Measurements from ENCODE around the gene MYG1.
"Not testable (repeated sequence)": the region's sequence is repeated elsewhere in the genome, so short reads cannot be mapped to it uniquely, and the experiment has no call there.

Gene MYG1

GRCh38 chr12:53297106-53297505 lies 2.4 kb upstream of the MYG1 start:
- ATAC-seq, DNase-seq, H3K9me3 Mint-ChIP-seq, H3K27me3 Mint-ChIP-seq: not testable (repeated sequence)
- H3K27ac Mint-ChIP-seq: peak overlapping the region; percentile 97
- H3K4me3 Mint-ChIP-seq: peak overlapping the region; percentile 99
- H3K4me1 Mint-ChIP-seq: peaks cover 70% of the 10 kb centered on the region
- H3K36me3 Mint-ChIP-seq (ENCODE audit: low read depth): peaks cover 83% of the 10 kb centered on the region

- ATAC-seq: no peak
- H3K4me1 Mint-ChIP-seq: peaks cover 81% of the 10 kb centered on the region
Measured at GRCh38 chr12:53298164-53298563, 1.3 kb upstream of the MYG1 start.

GRCh38 chr12:53299101-53299453 lies 418 bp upstream of the MYG1 start:
- H3K9me3 Mint-ChIP-seq: no peaks in the 10 kb centered on the region
- H3K4me1 Mint-ChIP-seq: peaks cover 84% of the 10 kb centered on the region
- ATAC-seq: peak; percentile 53
- H3K36me3 Mint-ChIP-seq (ENCODE audit: low read depth): peaks cover 76% of the 10 kb centered on the region
- peaks cover 2% of the 10 kb centered on the region for H3K27me3 Mint-ChIP-seq
- peak overlapping the region; percentile 97 for H3K27ac Mint-ChIP-seq
- DNase-seq: peak; percentile 54
- H3K4me3 Mint-ChIP-seq: peak overlapping the region; percentile 96

More at GRCh38 chr12:53298164-53298563, 1.3 kb upstream of the MYG1 start:
- peak overlapping the region; percentile 97 for H3K27ac Mint-ChIP-seq
- DNase-seq: no peak
- peaks cover 81% of the 10 kb centered on the region for H3K36me3 Mint-ChIP-seq (ENCODE audit: low read depth)
- peak overlapping the region; percentile 96 for H3K4me3 Mint-ChIP-seq
- H3K27me3 Mint-ChIP-seq: peaks cover 2% of the 10 kb centered on the region
- H3K9me3 Mint-ChIP-seq: no peaks in the 10 kb centered on the region

GRCh38 chr12:53300187-53300586 lies 692 bp downstream of the MYG1 start:
- Mint-ChIP-seq H3K4me1 (peaks cover 76% of the 10 kb centered on the region), H3K27me3 (peaks cover 2% of the 10 kb centered on the region), H3K27ac (peak overlapping the region; percentile 97), H3K36me3 (ENCODE audit: low read depth) (peaks cover 72% of the 10 kb centered on the region), H3K4me3 (peak overlapping the region; percentile 96), H3K9me3 (no peaks in the 10 kb centered on the region)
- ATAC-seq (no peak), DNase-seq (peak; percentile 22)

GRCh38 chr12:53302903-53303302 lies 3.4 kb downstream of the MYG1 start:
- DNase-seq (no peak), ATAC-seq (no peak)
- H3K27ac Mint-ChIP-seq: peak overlapping the region; percentile 97
- peaks cover 59% of the 10 kb centered on the region for H3K36me3 Mint-ChIP-seq (ENCODE audit: low read depth)
- peak overlapping the region; percentile 96 for H3K4me3 Mint-ChIP-seq
- H3K9me3 Mint-ChIP-seq: no peaks in the 10 kb centered on the region
- H3K27me3 Mint-ChIP-seq: peaks cover 2% of the 10 kb centered on the region
- H3K4me1 Mint-ChIP-seq: peaks cover 54% of the 10 kb centered on the region

GRCh38 chr12:53306826-53307225 lies 7.3 kb downstream of the MYG1 start:
- Mint-ChIP-seq H3K27me3 (no peaks in the 10 kb centered on the region), H3K9me3 (no peaks in the 10 kb centered on the region), H3K4me3 (no peak overlapping the region), H3K36me3 (ENCODE audit: low read depth) (peaks cover 34% of the 10 kb centered on the region), H3K4me1 (peaks cover 16% of the 10 kb centered on the region), H3K27ac (no peak overlapping the region)
- ATAC-seq (no peak), DNase-seq (no peak)

- H3K27ac Mint-ChIP-seq: peak overlapping the region; percentile 5
- peaks cover 2% of the 10 kb centered on the region for H3K4me1 Mint-ChIP-seq
- H3K9me3 Mint-ChIP-seq: no peaks in the 10 kb centered on the region
- peaks cover 25% of the 10 kb centered on the region for H3K36me3 Mint-ChIP-seq (ENCODE audit: low read depth)
- H3K4me3 Mint-ChIP-seq: no peak overlapping the region
- DNase-seq (no peak), ATAC-seq (no peak)
- H3K27me3 Mint-ChIP-seq: no peaks in the 10 kb centered on the region
Measured at GRCh38 chr12:53308276-53308675, 8.8 kb downstream of the MYG1 start.

- Mint-ChIP-seq H3K27me3 (no peaks in the 10 kb centered on the region), H3K9me3 (no peaks in the 10 kb centered on the region), H3K36me3 (ENCODE audit: low read depth) (peaks cover 34% of the 10 kb centered on the region), H3K4me3 (no peak overlapping the region), H3K4me1 (peaks cover 8% of the 10 kb centered on the region), H3K27ac (no peak overlapping the region)
- DNase-seq (no peak), ATAC-seq (no peak)
Measured at GRCh38 chr12:53313996-53314395, 14.5 kb downstream of the MYG1 start.

GRCh38 chr12:53320352-53321195 lies 21.1 kb downstream of the MYG1 start:
- Mint-ChIP-seq H3K27me3 (no peaks in the 10 kb centered on the region), H3K27ac (peak overlapping the region; percentile 95), H3K36me3 (ENCODE audit: low read depth) (peaks cover 16% of the 10 kb centered on the region), H3K4me1 (peaks cover 45% of the 10 kb centered on the region), H3K4me3 (peak overlapping the region; percentile 95), H3K9me3 (no peaks in the 10 kb centered on the region)
- DNase-seq: no peak
- ATAC-seq: no peak

GRCh38 chr12:53324113-53324778 lies 24.8 kb downstream of the MYG1 start:
- DNase-seq: peak; percentile 61
- Mint-ChIP-seq H3K36me3 (ENCODE audit: low read depth) (peaks cover 3% of the 10 kb centered on the region), H3K4me1 (peaks cover 50% of the 10 kb centered on the region), H3K9me3 (no peaks in the 10 kb centered on the region), H3K4me3 (peak overlapping the region; percentile 90), H3K27me3 (peaks cover 6% of the 10 kb centered on the region), H3K27ac (peak overlapping the region; percentile 99)
- ATAC-seq: peak; percentile 21

GRCh38 chr12:53324779-53325510 lies 25.4 kb downstream of the MYG1 start:
- ATAC-seq (peak; percentile 79), DNase-seq (peak; percentile 93)
- Mint-ChIP-seq H3K4me1 (peaks cover 47% of the 10 kb centered on the region), H3K27ac (peak overlapping the region; percentile 99), H3K36me3 (ENCODE audit: low read depth) (peaks cover 2% of the 10 kb centered on the region), H3K27me3 (peaks cover 7% of the 10 kb centered on the region), H3K9me3 (no peaks in the 10 kb centered on the region), H3K4me3 (peak overlapping the region; percentile 90)

GRCh38 chr12:53325511-53326061 lies 26.1 kb downstream of the MYG1 start:
- Mint-ChIP-seq H3K27ac (peak overlapping the region; percentile 60), H3K9me3 (no peaks in the 10 kb centered on the region), H3K4me3 (peak overlapping the region; percentile 90), H3K4me1 (peaks cover 41% of the 10 kb centered on the region), H3K27me3 (peaks cover 7% of the 10 kb centered on the region), H3K36me3 (ENCODE audit: low read depth) (no peaks in the 10 kb centered on the region)
- no peak for ATAC-seq
- peak; percentile 49 for DNase-seq

- Mint-ChIP-seq H3K4me3 (peak overlapping the region; percentile 90), H3K9me3 (no peaks in the 10 kb centered on the region), H3K27me3 (peaks cover 7% of the 10 kb centered on the region), H3K27ac (no peak overlapping the region), H3K36me3 (ENCODE audit: low read depth) (no peaks in the 10 kb centered on the region), H3K4me1 (peaks cover 31% of the 10 kb centered on the region)
- ATAC-seq (no peak), DNase-seq (no peak)
Measured at GRCh38 chr12:53326460-53327185, 27.1 kb downstream of the MYG1 start.
